ENCODE data around the gene ZSWIM6.

DNA sequence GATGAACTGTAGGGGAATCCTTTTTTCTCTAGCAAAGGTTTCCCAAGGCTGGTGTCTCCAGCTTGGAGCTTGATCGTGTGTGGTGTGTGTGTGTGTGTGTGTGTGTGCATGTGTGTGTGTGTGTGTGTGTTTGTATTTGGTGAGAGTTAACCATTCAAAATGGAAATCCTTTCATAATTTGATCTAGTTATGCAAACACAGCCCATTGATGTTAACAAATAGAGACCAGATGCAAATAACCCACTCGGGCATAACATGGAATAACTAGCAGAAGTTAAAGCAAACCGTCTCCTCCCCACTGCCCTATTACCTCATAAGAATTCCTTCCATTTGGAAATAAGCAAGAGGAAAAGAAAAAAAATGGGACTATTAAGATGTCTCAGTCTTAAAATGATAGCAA is 24.9 kb upstream of the ZSWIM6 start:
- TF ChIP-seq, protein P1, sequence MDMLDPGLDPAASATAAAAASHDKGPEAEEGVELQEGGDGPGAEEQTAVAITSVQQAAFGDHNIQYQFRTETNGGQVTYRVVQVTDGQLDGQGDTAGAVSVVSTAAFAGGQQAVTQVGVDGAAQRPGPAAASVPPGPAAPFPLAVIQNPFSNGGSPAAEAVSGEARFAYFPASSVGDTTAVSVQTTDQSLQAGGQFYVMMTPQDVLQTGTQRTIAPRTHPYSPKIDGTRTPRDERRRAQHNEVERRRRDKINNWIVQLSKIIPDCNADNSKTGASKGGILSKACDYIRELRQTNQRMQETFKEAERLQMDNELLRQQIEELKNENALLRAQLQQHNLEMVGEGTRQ (IDR thresholded peaks at IDR 0.05; ENCODE audit: low read depth, low read length): no peak
- TF ChIP-seq SMC3 (IDR thresholded peaks at IDR 0.05; ENCODE audit: low read depth, low read length): no peak
- TF ChIP-seq, protein P2, sequence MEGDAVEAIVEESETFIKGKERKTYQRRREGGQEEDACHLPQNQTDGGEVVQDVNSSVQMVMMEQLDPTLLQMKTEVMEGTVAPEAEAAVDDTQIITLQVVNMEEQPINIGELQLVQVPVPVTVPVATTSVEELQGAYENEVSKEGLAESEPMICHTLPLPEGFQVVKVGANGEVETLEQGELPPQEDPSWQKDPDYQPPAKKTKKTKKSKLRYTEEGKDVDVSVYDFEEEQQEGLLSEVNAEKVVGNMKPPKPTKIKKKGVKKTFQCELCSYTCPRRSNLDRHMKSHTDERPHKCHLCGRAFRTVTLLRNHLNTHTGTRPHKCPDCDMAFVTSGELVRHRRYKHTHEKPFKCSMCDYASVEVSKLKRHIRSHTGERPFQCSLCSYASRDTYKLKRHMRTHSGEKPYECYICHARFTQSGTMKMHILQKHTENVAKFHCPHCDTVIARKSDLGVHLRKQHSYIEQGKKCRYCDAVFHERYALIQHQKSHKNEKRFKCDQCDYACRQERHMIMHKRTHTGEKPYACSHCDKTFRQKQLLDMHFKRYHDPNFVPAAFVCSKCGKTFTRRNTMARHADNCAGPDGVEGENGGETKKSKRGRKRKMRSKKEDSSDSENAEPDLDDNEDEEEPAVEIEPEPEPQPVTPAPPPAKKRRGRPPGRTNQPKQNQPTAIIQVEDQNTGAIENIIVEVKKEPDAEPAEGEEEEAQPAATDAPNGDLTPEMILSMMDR (conservative IDR thresholded peaks at IDR 0.05; ENCODE audit: low read depth, low read length): no peak
- TF ChIP-seq POLR2A (IDR thresholded peaks at IDR 0.05; ENCODE audit: low read depth, low read length): no peak; the same call in 1 of the 2 replicates
- no peak for TF ChIP-seq NFE2L2 (IDR thresholded peaks at IDR 0.05; ENCODE audit: low read depth, low read length)
- no peak for TF ChIP-seq RAD21 (IDR thresholded peaks at IDR 0.05; ENCODE audit: low read length)
- TF ChIP-seq MXI1 (IDR thresholded peaks at IDR 0.05; ENCODE audit: borderline replicate concordance, low read depth, low read length): no peak
- no peak for TF ChIP-seq CEBPB (IDR thresholded peaks at IDR 0.05; ENCODE audit: low read depth, low read length)
- no peak for TF ChIP-seq RFX5 (IDR thresholded peaks at IDR 0.05; ENCODE audit: low read depth, low read length)
- no peak for TF ChIP-seq RCOR1 (IDR thresholded peaks at IDR 0.05; ENCODE audit: insufficient replicate concordance, low read length)
